Osteoblast (primary cell): ENCODE measurements around the gene LIMD2. TPM values are rescaled to one million over a fixed set of nuclear protein-coding genes. Genes with fewer than 3 reads are reported as not detected.

Experiments
- DNase-seq: peaks from one replicate; pipeline ENCODE4 v3.0.0; 2011; ENCODE audit warnings: low spot score, mixed read lengths; ENCODE audit not compliant: insufficient read length; ENCODE audit errors: missing footprints
- H2AFZ ChIP-seq: 2 replicates; pipeline ENCODE4 v1.6.0; 2011; ENCODE audit warnings: mild to moderate bottlenecking, low read length
- H3K27ac ChIP-seq: 2 replicates; pipeline ENCODE4 v1.5.1; 2011; ENCODE audit warnings: mild to moderate bottlenecking, low read depth, low read length, moderate library complexity
- H3K27me3 ChIP-seq: 2 replicates; pipeline ENCODE4 v1.6.0; 2012; ENCODE audit warnings: mild to moderate bottlenecking, control low read depth, inconsistent platforms, low read length, moderate library complexity; ENCODE audit not compliant: insufficient read depth
- H3K36me3 ChIP-seq: 2 replicates; pipeline ENCODE4 v1.5.1; 2011; ENCODE audit warnings: mild to moderate bottlenecking, low read length, control low read depth, moderate library complexity; ENCODE audit not compliant: insufficient read depth
- H3K4me1 ChIP-seq: 2 replicates; pipeline ENCODE4 v1.5.1; 2011; ENCODE audit warnings: mild to moderate bottlenecking, low read length, control low read depth, moderate library complexity; ENCODE audit not compliant: insufficient read depth
- H3K4me2 ChIP-seq: 2 replicates; pipeline ENCODE4 v1.6.0; 2011; ENCODE audit warnings: mild to moderate bottlenecking, low read length; ENCODE audit not compliant: insufficient read depth
- H3K4me3 ChIP-seq: fragments of 200-600 bp; sonication (generic); 3 replicates; pipeline ENCODE4 v1.5.1; 2012; ENCODE audit warnings: mild to moderate bottlenecking, low read length, inconsistent platforms; ENCODE audit not compliant: insufficient read depth
- H3K79me2 ChIP-seq: 2 replicates; pipeline ENCODE4 v1.6.0; 2012; ENCODE audit warnings: mild to moderate bottlenecking, low read length, control low read depth, inconsistent platforms; ENCODE audit not compliant: insufficient read depth
- H3K9me3 ChIP-seq: 2 replicates; pipeline ENCODE4 v1.5.1; 2011; ENCODE audit warnings: low read depth, low read length, control low read depth
- H4K20me1 ChIP-seq: 2 replicates; pipeline ENCODE4 v1.6.0; 2012; ENCODE audit warnings: mild to moderate bottlenecking, low read length, control low read depth; ENCODE audit not compliant: insufficient read depth
- total RNA-seq: library from RNA; depleted of rRNA; stranded (reverse); fragments of >200 nt; gene quantifications from 2 replicates; pipeline ENCODE4 v1.2.3, GENCODE V29; 2012
- TF ChIP-seq, protein P1 (sequence below): IDR thresholded peaks from 2 replicates; pipeline ENCODE4 v1.5.1; 2011; ENCODE audit warnings: mild to moderate bottlenecking, low read depth, low read length, moderate library complexity; ENCODE audit errors: extremely low read depth

LIMD2 gene
- 4.3 and 5.9 TPM in 2 replicates for total RNA-seq

DNA sequence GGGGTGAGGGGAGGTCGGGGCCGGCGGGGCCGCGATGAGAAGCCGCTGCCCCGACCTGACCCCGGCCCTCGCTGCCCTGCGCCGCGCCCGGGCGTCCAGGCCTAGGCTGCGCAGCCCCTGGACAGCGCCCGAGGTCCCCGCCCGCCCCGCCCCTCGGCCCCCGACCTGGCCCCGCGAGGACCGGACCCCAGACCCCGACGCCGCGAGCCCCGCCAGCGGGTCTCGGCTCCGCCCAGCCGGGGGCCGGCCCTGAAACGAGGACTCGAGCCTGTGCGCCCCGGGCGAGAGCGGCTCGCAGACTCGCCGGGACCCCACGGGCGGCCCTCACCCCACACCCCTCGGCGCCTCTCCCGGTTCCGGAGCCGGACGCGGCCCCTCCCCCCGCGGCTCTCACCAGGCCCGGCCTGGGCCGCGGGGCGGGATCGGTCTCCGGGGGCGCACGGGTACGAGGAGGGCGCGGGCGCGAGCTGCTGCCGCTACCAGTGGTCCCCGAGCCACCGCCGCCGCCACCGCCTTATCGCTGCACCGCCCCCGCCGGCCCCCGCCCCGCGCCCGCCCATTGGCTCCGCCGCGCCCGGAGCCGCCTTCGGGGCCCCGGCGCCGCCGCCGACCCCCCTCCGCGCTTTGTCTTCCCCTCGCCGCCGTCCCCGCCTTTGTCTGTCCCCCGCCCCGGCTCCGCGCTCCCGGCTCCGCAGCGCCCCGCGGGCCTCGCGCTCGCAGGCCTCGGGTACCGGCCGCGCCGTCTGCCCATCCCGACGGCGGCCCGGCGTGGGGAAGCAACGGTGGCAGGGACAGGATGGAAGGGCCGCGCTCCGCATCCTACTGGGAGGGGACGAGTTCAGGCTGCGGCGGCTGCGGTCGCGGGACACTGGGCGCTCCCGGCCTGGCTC lies at the start of gene LIMD2:
LIMD2 (minus strand) TSS at position 488 of the 890 bp plus-strand sequence. CDS start 827 bp downstream, outside the sequence.
- Histone ChIP-seq H3K4me3 (peak within 1 kb of the TSS; percentile 71), H3K79me2 (no peaks in the 10 kb centered on the region), H3K27me3 (no peaks in the 10 kb centered on the region), H2AFZ (peak within 1 kb of the TSS; percentile 59), H3K36me3 (peaks cover 9% of the 10 kb centered on the region), H3K4me2 (peak within 1 kb of the TSS; percentile 71), H3K4me1 (peaks cover 8% of the 10 kb centered on the region), H3K9me3 (no peaks in the 10 kb centered on the region), H3K27ac (no peak within 1 kb of the TSS), H4K20me1 (peaks cover 11% of the 10 kb centered on the region)
- TF ChIP-seq, protein P1, sequence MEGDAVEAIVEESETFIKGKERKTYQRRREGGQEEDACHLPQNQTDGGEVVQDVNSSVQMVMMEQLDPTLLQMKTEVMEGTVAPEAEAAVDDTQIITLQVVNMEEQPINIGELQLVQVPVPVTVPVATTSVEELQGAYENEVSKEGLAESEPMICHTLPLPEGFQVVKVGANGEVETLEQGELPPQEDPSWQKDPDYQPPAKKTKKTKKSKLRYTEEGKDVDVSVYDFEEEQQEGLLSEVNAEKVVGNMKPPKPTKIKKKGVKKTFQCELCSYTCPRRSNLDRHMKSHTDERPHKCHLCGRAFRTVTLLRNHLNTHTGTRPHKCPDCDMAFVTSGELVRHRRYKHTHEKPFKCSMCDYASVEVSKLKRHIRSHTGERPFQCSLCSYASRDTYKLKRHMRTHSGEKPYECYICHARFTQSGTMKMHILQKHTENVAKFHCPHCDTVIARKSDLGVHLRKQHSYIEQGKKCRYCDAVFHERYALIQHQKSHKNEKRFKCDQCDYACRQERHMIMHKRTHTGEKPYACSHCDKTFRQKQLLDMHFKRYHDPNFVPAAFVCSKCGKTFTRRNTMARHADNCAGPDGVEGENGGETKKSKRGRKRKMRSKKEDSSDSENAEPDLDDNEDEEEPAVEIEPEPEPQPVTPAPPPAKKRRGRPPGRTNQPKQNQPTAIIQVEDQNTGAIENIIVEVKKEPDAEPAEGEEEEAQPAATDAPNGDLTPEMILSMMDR, result no peak
- DNase-seq, result peak; percentile 95

DNA sequence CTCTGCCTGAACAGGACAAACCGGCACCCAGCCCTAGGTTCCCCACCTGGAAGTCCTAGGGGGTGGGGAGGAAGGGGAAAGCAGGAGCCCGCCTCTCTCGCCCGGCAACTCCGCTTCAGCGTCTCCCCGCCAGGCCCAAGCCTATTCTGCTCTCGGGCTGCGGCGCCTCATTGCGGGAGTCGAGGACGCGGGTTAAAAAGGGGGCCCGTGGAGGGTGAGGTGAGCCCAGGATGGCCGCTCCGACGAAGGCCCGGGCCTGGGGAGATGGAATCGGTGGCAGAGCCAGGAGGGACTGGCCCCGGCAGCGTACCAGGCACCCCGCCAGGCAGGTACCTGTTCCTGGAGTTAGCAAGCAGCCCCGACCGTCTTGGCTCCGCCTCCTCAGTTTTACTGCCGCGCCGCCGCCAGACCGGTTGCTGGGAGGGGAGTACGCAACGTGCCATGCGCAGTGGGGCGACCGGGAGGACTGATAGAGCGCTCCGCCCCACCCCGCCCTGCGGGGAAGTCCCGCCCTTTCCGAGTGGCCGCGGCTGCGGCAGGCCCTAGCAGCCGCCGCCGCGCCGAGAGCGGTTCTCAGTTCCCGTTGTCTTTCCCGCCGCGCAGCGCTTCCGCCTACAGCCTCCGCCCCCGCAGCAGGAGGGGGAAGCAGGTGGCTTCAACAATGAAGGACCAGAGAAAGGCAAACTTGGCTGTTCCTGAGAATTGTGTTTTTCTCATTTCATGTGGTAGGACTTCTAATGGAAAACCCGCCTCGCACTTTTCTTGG lies 41.7 kb upstream of the LIMD2 start, which contains the start of gene STRADA:
STRADA (minus strand) TSS at position 392 of the 766 bp plus-strand sequence. CDS start 13,430 bp downstream, outside the sequence.
- H3K9me3 ChIP-seq, result no peaks in the 10 kb centered on the region
- H3K79me2 ChIP-seq, result peaks cover 34% of the 10 kb centered on the region
- TF ChIP-seq, protein P1, result no peak
- H3K4me1 ChIP-seq, result peaks cover 15% of the 10 kb centered on the region
- peak within 1 kb of the TSS; percentile 98 for H3K4me3 ChIP-seq
- H4K20me1 ChIP-seq, result no peaks in the 10 kb centered on the region
- peak; percentile 98 for DNase-seq
- H3K27ac ChIP-seq, result peak within 1 kb of the TSS; percentile 83
- peaks cover 12% of the 10 kb centered on the region for H3K36me3 ChIP-seq
- peak within 1 kb of the TSS; percentile 91 for H2AFZ ChIP-seq
- H3K27me3 ChIP-seq, result no peaks in the 10 kb centered on the region
- H3K4me2 ChIP-seq, result peak within 1 kb of the TSS; percentile 97

- Histone ChIP-seq H3K4me3 (peak overlapping the region; percentile 98), H3K27ac (peak overlapping the region; percentile 83), H3K4me1 (peaks cover 15% of the 10 kb centered on the region), H3K27me3 (no peaks in the 10 kb centered on the region), H4K20me1 (no peaks in the 10 kb centered on the region), H3K9me3 (no peaks in the 10 kb centered on the region), H3K4me2 (peak overlapping the region; percentile 97), H2AFZ (peak overlapping the region; percentile 90), H3K36me3 (peaks cover 7% of the 10 kb centered on the region), H3K79me2 (peaks cover 34% of the 10 kb centered on the region)
- DNase-seq, result no peak
- TF ChIP-seq, protein P1, result no peak
Observed at GRCh38 chr17:63741143-63741407, 41.1 kb upstream of the LIMD2 start.
